Cardiac muscle cell (in vitro differentiated cells and primary cell): ENCODE data around the gene FLRT1. TPM values are rescaled to one million over a fixed set of nuclear protein-coding genes. Genes with fewer than 3 reads are reported as not detected.
A peak's percentile ranks its signal among the peaks of the same experiment; 100 is the strongest.

ENCODE experiments used
- DNase-seq, 2 donors: peaks; one replicate each; pipeline versions ENCODE4 v3.0.0 to v3.0.0-alpha.2; 2010 to 2017; ENCODE audit warnings: low read depth in 1 of 2, low spot score in 1 of 2
- H3K27ac ChIP-seq: fragments of 200-600 bp; sonication (generic); 2 replicates; pipeline ENCODE4 v1.5.1; 2016
- H3K27me3 ChIP-seq: fragments of 200-600 bp; sonication (generic); 2 replicates; pipeline ENCODE4 v1.6.0; 2016; ENCODE audit warnings: control low read depth
- H3K36me3 ChIP-seq: fragments of 200-600 bp; sonication (generic); 2 replicates; pipeline ENCODE4 v1.5.1; 2016; ENCODE audit warnings: control low read depth
- H3K4me1 ChIP-seq: fragments of 200-600 bp; sonication (generic); 2 replicates; pipeline ENCODE4 v1.8.1; 2017; ENCODE audit warnings: low read depth, mild to moderate bottlenecking, mixed run types
- H3K4me3 ChIP-seq: fragments of 200-600 bp; sonication (generic); 2 replicates; pipeline ENCODE4 v1.5.1; 2016; ENCODE audit warnings: mild to moderate bottlenecking
- H3K9me3 ChIP-seq: fragments of 200-600 bp; sonication (generic); 2 replicates; pipeline ENCODE4 v1.5.1; 2017; ENCODE audit warnings: low read depth, mild to moderate bottlenecking, control low read depth
- CTCF ChIP-seq: IDR thresholded peaks from 2 replicates; pipeline ENCODE4 v1.5.1; 2012; ENCODE audit warnings: low read depth, mild to moderate bottlenecking, low read length
- polyA plus RNA-seq: library from polyadenylated mRNA; unstranded; fragments of >200 nt; fragmentation: Nextera tagmentation; extraction: Ambion mirVana; gene quantifications from 2 replicates; pipeline ENCODE4 v1.2.1, GENCODE V29; 2016
- total RNA-seq: library from RNA; depleted of rRNA; stranded (reverse); fragments of >200 nt; gene quantifications from 2 replicates; pipeline ENCODE4 v1.2.3, GENCODE V29; 2016

Gene FLRT1
- total and polyA plus RNA-seq, 2 experiments from 2014 or later = 0.69 to 2.9 TPM

GRCh38 chr11:64007629-64008282, 28.0 kb upstream of the FLRT1 start:
- H3K27me3 ChIP-seq = peaks cover 17% of the 10 kb centered on the region
- no peaks in the 10 kb centered on the region for H3K36me3 ChIP-seq
- no peaks in the 10 kb centered on the region for H3K9me3 ChIP-seq
- peak; percentile 34 for TF ChIP-seq CTCF
- H3K4me3 ChIP-seq = no peak overlapping the region
- H3K4me1 ChIP-seq = peaks cover 4% of the 10 kb centered on the region
- peak; percentile 63 to 90 for DNase-seq
- H3K27ac ChIP-seq = peak overlapping the region; percentile 63

- no peak for DNase-seq
- Histone ChIP-seq H3K36me3 (no peaks in the 10 kb centered on the region), H3K4me3 (no peak overlapping the region), H3K27ac (peak overlapping the region; percentile 63), H3K27me3 (peaks cover 17% of the 10 kb centered on the region), H3K9me3 (no peaks in the 10 kb centered on the region), H3K4me1 (peaks cover 4% of the 10 kb centered on the region)
- TF ChIP-seq CTCF = no peak
Observed at GRCh38 chr11:64008283-64008913, 27.3 kb upstream of the FLRT1 start.

GRCh38 chr11:64008914-64009633, 26.7 kb upstream of the FLRT1 start:
- H3K4me1 ChIP-seq = peaks cover 4% of the 10 kb centered on the region
- no peak for TF ChIP-seq CTCF
- no peaks in the 10 kb centered on the region for H3K9me3 ChIP-seq
- no peak overlapping the region for H3K4me3 ChIP-seq
- peaks cover 17% of the 10 kb centered on the region for H3K27me3 ChIP-seq
- H3K27ac ChIP-seq = no peak overlapping the region
- no peaks in the 10 kb centered on the region for H3K36me3 ChIP-seq
- no peak for DNase-seq

GRCh38 chr11:64009710-64010109, 26.0 kb upstream of the FLRT1 start:
- Histone ChIP-seq H3K27me3 (peaks cover 17% of the 10 kb centered on the region), H3K27ac (no peak overlapping the region), H3K4me1 (peaks cover 4% of the 10 kb centered on the region), H3K36me3 (no peaks in the 10 kb centered on the region), H3K9me3 (no peaks in the 10 kb centered on the region), H3K4me3 (no peak overlapping the region)
- TF ChIP-seq CTCF = no peak
- DNase-seq = no peak

- no peak overlapping the region for H3K4me3 ChIP-seq
- peaks cover 10% of the 10 kb centered on the region for H3K27me3 ChIP-seq
- no peaks in the 10 kb centered on the region for H3K36me3 ChIP-seq
- H3K27ac ChIP-seq = no peak overlapping the region
- DNase-seq = no peak
- H3K9me3 ChIP-seq = no peaks in the 10 kb centered on the region
- H3K4me1 ChIP-seq = peaks cover 4% of the 10 kb centered on the region
- no peak for TF ChIP-seq CTCF
Observed at GRCh38 chr11:64010783-64011182, 24.9 kb upstream of the FLRT1 start.
